GM18907 (cell line): ENCODE measurements around the gene ZNF526.
A peak's percentile ranks its signal among the peaks of the same experiment; 100 is the strongest.

Experiments
- ATAC-seq: cut with Tn5 transposase; IDR thresholded peaks from one replicate; pipeline ENCODE4 v1.9.1; 2021; ENCODE audit warnings: mild to moderate bottlenecking, moderate library complexity; ENCODE audit not compliant: unreplicated experiment

Gene ZNF526

GRCh38 chr19:42219812-42220750, at the start of gene ZNF526:
Gene ZNF526 (plus strand): TSS chr19:42220312. CDS start chr19:42224404, 4,092 bp downstream.
- peak; percentile 69 for ATAC-seq

- ATAC-seq, result no peak
These were observed 49.4 kb upstream of the ZNF526 start for GRCh38 chr19:42170715-42171114.

GRCh38 chr19:42172261-42172660, 47.9 kb upstream of the ZNF526 start:
- no peak for ATAC-seq

- no peak for ATAC-seq
These were observed 46.4 kb upstream of the ZNF526 start for GRCh38 chr19:42173695-42174094.

- no peak for ATAC-seq
These were observed 45.9 kb upstream of the ZNF526 start for GRCh38 chr19:42174188-42174587.

GRCh38 chr19:42174958-42175734, 45.0 kb upstream of the ZNF526 start:
- no peak for ATAC-seq

GRCh38 chr19:42175952-42176648, 44.0 kb upstream of the ZNF526 start:
- no peak for ATAC-seq

GRCh38 chr19:42176649-42176989, 43.5 kb upstream of the ZNF526 start:
- ATAC-seq, result no peak

GRCh38 chr19:42176990-42177685, 43.0 kb upstream of the ZNF526 start:
- ATAC-seq, result no peak

- no peak for ATAC-seq
These were observed 42.5 kb upstream of the ZNF526 start for GRCh38 chr19:42177686-42178019.

- no peak for ATAC-seq
These were observed 41.1 kb upstream of the ZNF526 start for GRCh38 chr19:42178791-42179674.

GRCh38 chr19:42184401-42184861, 35.7 kb upstream of the ZNF526 start:
- no peak for ATAC-seq

- no peak for ATAC-seq
These were observed 34.8 kb upstream of the ZNF526 start for GRCh38 chr19:42185277-42185676.

GRCh38 chr19:42188665-42189064, 31.4 kb upstream of the ZNF526 start:
- no peak for ATAC-seq

GRCh38 chr19:42189133-42189532, 31.0 kb upstream of the ZNF526 start:
- ATAC-seq, result no peak

- ATAC-seq, result no peak
These were observed 28.8 kb upstream of the ZNF526 start for GRCh38 chr19:42191330-42191729.

GRCh38 chr19:42191855-42192254, 28.3 kb upstream of the ZNF526 start:
- no peak for ATAC-seq

- no peak for ATAC-seq
These were observed 26.8 kb upstream of the ZNF526 start for GRCh38 chr19:42193294-42193693.

GRCh38 chr19:42193706-42194105, 26.4 kb upstream of the ZNF526 start:
- ATAC-seq, result no peak
